GM19025 (cell line): ENCODE results near the gene CRYBG1.
"Not testable (repeated sequence)": the region's sequence is repeated elsewhere in the genome, so short reads cannot be mapped to it uniquely, and the experiment has no call there.

ENCODE experiments used
- ATAC-seq: cut with Tn5 transposase; IDR thresholded peaks from one replicate; pipeline ENCODE4 v1.9.1; 2021; ENCODE audit warnings: mild to moderate bottlenecking, low read depth, moderate library complexity; ENCODE audit not compliant: unreplicated experiment

The CRYBG1 gene

DNA sequence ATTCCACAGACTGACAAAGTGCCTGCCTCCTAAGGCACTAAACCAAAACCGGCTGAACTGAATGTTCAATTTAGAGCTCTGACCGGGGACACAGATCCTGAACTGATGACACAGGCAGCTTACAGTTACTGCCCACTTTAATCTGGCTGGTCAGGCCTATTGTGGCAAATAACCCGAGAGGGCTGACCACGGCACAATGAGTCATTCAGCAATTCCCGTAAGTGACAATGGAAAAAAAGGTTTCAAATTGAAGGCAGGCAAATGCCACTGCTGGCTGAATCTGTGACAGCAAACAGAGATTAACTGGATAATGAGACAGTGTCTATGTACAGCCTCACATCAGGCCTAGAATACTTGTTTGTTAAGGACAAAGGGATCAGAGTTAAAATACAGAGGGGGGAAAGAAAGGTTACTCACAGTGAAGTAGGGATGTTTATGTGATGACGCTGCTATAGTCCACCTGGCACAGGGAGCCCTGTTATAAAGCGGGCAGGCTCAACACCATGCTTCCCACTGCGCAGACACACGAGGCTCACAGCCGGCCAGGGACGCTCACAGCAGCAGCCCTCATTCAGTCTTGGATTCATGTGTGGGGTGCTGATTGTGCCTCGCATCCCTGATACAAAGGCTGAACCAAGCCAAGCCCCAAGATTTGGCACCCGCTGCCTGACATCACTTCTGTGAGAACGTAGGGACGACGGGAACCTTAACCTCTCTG lies 214.4 kb downstream of the CRYBG1 start:
- ATAC-seq = no peak

DNA sequence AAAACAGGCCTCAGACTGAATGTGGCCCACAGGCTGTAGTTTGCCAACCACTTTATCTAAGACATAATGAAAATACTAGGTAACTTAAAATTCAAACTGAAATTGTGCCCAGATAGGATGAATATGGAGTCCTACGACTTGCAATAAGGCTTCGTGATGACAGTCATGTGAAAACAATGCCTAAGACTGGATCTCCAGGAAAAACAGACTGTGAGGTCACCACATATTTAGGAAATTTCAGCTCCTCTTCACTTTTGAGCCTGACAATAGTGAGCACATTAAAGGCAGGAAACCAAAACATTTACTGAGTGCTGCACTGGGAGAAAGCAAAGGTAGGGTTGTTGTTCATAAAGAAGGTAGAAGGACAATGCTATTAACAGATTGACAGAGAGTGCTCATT lies 218.8 kb downstream of the CRYBG1 start:
- no peak for ATAC-seq

DNA sequence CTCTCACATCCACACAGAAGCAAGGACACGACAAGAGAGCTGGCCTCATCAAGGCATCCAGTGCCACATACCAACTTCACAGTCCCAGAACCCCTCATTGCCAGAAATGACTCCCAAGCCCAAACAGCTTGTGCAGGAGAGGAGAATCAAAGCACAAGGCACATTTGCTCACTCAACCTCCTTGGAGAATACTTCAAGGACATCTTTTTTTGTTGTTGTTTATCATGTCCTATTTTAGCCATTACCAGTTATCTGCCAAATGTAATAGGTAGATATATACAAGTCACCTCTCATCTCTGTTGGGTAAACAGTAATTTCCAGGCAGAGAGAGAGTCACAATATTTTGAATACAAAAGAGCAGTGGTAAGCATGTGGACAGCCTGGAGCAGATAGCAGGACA lies 221.0 kb downstream of the CRYBG1 start:
- ATAC-seq = no peak

DNA sequence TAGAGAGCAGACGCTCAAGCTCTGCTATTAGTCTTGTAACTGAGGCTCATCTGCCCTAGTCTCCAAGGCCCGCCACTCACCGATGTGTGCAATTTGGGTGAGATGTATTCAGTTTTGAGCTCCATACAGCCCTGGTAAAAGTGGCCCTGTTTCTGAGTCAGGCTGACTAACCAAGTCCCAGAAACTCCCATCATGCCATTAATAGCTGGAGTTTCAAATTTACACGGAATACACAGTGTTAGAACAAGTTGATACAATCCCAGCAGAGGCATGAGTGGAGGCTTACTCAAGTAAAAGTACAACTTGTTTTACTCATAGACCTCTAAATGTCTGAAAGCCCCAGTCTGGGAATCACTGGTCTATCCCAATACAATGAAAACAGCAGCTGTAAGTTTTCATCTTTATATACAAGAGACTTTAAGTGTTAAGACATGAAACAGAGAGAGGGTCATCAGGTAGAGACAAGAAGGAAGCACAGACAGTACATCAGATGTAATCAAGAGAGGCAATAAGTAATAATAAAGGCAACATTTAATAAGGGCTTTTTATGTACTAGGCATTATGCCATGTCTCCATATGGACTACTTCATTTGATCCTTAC lies 226.4 kb downstream of the CRYBG1 start:
- no peak for ATAC-seq

DNA sequence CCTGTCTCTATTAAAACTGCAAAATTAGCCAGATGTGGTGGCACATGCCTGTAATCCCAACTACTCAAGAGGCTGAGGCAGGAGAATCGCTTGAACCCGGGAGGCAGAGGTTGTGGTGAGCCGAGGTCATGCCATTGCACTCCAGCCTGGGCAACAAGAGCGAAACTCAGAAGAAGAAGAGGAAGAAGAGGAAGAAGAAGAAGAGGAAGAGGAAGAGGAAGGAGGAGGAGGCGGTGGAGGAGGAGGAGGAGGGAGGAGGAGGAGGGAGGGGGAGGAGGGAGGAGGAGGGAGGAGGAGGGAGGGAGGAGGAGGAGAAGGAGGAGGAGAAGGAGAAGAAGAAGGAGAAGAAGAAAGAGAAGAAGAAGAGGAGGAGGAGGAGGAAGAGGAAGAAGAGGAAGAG lies 228.4 kb downstream of the CRYBG1 start:
- ATAC-seq = not testable (repeated sequence)

DNA sequence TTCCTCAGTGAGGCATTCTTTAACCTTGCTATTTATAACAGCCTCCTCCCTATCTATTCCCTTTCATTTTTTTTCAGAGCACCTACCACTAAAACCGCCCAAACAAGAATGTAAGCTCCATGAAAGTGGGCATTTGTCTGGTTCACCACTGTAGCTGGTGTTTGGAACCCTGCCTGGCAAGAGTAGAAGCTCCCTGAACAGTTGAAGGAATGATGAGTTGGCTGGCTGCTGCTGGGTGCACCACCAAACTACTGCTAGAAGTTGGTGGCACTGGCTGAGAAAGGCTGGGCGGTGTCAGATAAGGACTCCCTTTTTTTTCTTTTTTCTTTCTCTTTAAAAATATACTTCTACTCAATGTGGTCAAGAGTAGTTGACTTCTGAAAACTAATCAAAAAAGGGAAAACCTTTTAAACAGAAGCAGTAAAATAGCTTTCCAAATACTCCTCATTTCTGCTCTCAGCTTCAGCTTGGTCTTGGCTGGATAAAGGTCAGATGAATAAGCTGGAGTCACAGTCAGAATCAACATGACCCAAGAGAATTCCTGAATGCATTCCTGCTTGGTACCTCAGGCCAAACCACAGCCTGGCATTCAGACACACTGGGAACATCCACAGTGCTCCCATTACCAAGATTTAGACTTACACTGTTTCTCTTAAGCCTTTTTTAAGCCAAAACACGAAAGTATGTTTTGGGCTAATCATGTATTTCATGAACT lies 230.8 kb downstream of the CRYBG1 start:
- no peak for ATAC-seq

DNA sequence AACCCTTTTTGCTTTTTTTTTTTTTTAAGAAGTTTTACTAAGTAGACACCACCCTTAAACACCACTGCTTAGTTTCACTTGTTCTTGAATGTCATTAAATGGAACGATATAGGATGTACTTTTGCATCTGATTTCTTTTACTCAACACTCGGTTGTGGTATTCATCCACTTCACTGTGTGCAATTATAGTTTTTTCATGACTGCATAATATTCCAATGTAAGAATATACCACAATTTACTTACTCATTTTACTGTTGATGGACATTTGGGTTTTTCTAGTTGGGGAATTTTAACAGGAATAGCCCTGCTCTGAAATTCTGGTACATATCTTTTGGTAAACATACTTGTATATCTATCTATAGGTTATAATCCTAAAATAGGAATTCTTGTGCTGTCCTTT lies 238.9 kb downstream of the CRYBG1 start:
- ATAC-seq = no peak

DNA sequence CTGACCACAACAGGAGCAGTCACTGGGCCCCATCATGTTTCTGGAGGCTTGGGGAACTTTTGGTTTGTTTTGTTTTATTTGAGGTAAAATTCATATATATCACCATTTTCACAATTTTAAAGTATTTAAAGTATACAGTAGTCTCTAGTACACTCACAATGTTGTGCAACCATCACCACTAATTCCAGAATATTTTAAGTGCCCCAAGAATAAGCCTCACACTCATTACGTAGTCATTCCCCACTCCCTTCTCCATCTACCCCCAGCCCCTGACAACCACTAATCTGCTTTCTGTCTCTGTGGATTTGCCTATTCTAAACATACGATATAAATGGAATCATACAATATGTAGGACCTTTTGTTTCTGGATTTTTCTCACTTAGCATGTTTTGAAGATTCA lies 239.8 kb downstream of the CRYBG1 start:
- ATAC-seq = no peak

DNA sequence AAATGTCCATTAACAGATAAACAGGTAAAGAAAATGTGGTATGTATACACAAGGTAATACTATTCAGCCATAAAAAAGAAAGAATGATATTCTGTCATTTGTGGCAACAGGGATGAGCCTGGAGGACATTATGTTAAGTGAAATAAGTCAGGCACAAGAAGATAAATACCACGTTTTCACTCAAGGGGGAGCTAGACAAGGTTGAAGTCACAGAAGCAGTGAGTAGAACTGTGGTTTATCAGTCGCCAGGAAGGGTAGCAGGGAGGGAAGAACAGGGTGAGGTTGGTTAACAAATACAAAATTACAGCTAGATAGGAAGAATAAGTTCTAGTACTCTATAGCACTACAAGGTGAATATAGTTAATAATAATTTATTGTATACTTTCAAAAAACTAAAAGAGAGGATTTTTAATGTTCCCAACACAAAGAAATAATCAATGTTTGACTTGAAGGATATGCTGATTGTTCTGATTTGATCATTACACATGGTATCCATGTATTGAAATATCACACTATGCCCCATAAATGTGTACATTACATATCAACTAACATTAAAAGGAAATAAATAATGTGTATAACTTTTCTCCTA lies 247.7 kb downstream of the CRYBG1 start:
- ATAC-seq = no peak

DNA sequence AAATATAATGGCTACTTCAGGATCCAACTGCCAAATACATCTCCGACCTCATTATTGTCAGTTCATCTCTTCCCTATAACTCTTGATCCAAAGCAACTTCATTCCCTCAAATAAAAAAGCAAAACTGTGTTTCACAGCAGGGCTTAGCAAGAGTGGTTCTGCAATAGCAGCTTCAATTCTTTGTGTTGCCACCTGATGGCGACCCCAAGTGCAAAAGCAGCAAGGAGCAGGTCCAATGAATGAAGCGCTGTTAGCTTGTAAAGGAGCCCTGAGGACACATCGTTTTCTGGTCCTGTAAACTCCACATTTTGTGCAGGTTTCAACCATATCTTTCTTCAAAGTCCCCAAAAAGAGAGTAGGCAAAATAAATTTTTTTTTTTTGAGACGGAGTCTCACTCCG lies 249.2 kb downstream of the CRYBG1 start:
- ATAC-seq = no peak

DNA sequence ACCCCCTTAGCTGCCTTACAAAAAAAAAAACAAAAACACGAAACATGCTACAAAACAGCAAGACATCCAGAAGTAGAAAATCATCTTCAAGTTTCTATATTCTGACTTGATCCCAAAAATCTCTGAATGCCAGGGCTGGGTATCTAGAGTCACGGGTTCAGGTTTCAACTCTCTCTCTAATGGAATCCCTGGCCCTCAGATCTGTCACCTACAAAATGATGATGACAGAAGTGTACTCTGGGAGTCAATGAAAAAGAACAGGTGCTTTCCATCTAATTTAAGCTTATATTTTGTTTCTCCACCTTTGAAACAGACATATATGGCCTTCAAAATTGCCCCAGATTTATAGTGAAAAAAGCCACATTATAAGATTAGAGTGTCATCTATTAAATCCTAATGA lies 250.5 kb downstream of the CRYBG1 start:
- no peak for ATAC-seq

DNA sequence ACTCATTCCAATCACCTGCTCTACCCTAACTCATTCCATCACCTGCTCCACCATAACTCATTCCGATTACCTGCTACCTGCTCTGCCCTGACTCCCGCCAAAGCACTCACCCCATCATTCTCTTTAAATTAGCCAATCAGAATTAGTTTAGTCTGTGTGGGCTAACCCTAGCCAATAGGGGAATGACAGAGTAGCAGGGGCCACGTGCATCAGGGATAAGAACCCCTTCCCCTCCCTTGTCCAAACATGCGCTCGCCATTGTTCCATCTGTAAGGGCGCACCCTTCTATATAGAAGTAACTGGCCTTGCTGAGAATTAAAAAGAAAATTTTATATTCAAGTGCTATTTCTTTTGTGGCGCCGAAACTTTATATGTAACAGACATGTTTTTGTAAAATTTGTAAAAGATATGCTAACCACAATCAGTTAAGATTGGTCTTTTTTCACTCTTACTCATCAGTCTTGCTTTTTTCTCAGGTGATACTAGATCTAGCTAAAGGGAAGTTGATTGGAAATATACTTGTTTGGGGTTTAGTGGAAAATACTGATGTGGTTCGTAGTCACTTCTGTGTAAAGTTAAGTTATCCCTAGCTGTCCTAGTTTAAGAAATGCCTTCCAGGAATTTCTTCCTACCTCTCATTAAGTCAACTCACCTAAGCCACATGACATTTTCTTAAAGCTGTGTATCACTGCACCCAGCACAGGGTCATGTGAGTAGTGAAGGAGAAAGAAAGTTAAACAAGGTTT lies 252.3 kb downstream of the CRYBG1 start:
- ATAC-seq = no peak

DNA sequence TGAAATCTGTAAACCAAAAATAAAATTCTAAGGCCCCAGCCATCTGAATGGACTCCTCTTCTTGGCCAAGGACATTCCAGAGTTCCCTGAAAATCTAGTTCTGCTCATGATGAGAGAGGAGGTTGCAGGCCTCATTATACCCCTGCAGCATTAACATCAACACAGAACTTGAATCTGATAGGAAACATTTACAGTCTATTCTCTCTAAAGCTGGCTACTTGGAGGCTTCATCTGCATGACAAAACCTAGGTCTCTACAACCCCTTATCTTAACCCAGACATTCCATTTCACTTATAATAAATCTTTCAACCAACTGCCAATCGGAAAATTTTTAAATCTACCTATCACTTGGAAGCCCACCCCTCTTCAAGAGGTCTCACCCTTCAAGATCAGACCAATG lies 253.1 kb downstream of the CRYBG1 start:
- no peak for ATAC-seq

DNA sequence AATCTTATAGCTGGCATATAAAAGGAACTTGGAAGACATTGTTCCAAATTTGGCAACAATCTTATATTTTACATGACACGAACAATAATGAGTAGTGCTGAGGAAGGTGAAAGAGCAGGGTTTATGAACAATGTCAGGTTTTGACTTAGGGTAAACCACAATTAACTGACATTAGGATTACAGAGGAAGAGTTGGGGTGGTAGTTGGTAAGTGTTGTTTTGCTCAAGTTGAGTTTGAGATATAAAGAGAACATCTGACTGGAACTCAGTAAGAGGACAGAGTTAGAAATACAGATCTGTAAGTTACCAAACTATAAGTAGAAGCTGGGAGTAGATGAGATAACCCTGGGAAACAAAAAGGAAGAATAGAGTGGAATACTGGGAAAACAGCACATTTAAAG lies 253.6 kb downstream of the CRYBG1 start:
- ATAC-seq = no peak

DNA sequence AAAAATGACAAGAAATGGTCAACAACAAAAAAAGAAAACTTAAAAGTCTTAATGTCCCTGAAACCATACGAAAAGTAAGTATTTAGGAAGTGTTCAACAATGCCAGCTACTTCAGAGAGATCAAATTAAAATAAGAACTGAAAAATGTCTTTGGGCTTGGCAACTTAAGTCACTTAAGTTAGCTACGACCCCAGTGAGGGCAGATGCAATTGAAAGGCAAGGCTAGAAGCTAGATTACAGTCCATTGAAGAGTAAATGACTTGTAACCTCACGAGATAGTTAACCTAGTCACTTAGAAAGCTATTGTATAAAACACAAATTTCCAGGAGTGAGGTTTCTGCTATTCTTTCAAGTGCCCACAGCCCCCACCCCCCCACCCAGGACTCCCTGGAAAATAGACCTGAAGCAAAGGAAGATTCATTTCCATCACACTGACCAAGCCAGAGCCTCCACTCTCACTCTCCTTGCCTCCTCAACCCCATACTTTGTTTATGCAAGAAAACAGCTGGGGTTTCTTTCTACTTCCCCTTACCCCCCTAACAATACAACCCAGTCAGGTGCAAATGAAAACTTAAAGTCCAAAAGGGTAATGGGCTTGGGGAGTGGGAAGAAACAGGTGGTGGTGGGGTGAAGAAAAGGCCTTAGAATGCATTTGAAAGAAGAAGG lies 254.2 kb downstream of the CRYBG1 start:
- ATAC-seq = no peak

DNA sequence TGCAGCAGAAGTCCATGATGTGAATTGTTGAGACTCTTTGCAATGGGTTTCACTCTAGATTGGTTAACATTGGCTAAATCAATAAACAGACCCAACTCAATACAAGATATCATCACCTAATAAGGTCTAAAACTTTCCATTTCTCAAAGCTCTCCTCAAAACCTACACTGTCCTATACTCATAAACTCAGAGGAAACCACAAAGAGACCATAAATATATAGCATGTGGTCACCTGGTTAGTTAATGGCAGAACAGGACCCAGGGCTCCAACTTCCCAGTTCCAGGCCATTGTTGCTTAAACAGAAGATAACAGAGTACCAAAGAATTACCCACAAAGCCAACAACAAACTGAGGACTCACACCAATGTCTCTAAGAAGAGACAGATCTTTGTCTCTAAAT lies 256.8 kb downstream of the CRYBG1 start:
- no peak for ATAC-seq

DNA sequence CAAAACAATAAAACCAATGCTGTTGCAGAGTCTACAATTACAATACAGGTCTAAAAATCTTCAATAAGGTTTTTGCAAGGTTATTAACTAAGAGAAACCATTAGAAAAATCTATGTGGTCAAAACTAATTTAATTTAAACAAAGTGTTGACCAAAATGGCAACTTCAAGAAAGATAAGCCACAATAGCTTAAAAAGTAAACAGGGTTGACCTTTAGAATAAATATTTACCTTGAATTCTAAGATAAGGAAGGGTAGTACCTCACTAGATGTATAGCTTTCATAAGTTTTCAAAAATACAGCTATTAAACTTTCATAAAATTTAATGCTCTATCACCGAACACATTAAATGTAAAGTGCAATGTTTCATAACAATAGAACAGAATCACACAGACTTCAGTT lies 257.3 kb downstream of the CRYBG1 start:
- no peak for ATAC-seq

DNA sequence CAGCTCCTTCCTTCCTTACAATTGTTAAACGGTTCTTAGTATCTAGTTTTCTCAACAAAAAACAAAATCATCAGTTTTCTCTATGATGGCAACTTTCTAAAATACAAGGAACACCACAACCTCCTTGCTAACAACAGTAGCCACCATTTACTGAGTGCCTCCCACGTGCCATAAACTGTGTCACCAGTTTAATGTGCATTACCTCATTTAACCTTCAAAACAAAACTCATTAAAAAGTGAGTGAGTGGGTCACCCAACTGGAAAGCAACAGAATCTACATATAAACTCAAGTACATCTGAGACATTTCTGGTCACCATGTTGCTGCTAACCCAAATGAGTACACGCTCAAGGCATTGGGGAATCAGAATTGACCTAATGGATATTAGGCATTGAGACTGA lies 257.8 kb downstream of the CRYBG1 start:
- ATAC-seq = no peak

DNA sequence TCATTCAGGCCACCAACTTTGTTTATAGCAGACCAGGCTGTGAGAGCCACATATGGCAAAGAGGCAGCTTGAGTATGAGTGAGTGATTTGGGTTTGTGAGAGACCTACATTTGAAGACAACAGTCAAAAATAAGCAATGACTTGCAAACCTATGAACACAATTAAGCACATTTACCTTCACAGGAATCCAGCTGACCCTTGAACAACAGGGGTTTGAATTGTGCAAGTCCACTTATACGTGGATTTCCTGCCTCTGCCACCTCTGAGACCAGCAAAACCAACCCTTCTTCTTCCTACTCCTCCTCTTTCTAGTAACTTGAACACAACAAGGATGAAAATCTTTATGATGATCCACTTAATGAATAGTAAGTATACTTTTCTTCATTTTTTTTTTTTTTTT lies 258.7 kb downstream of the CRYBG1 start:
- no peak for ATAC-seq

DNA sequence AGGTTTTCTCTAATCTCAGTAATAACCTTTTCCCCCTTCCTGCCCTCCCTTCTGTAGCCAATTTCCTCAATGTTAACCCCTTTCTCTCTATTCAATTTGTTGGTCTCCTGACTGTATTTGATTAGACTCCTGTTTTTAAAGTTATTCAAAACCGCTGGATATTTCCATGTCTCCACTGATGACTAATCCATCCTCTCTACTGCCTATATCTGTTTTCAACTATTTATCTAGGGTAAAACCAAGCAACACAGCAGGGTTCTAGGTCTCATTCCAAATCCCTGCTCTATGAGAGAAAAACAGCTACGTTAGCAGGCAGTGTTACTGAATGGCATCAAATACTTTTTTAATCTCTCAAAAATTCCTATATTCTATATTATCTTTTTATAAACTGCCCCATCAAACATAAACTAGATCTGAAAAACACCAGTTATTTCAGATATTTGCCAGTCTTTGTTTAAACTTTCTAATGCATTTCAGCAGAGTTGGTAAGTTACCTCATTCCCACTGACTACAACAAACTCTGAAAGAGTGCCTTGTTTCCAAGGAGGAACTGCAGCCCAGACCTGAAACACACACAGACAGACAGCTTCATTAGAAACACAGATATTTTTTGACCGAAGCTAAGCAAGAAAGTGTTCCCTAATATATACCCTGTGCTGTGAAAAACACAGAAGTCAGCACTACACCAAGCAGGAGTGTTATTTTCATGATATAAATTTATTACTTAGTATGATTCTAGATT lies 260.6 kb downstream of the CRYBG1 start:
- no peak for ATAC-seq
